MM.1S (cell line): ENCODE measurements around the gene INTS11.

Source experiments
- DNase-seq: peaks from one replicate; pipeline ENCODE4 v3.0.0-alpha.2; 2015
- H2AFZ ChIP-seq: fragments of 300-600 bp; sonication (generic); 2 replicates; pipeline ENCODE4 v1.6.0; 2016; ENCODE audit warnings: antibody characterized with exemption, low read length
- H3F3A ChIP-seq: fragments of 300-600 bp; sonication (generic); 2 replicates; pipeline ENCODE4 v1.6.1; 2016; ENCODE audit warnings: mild to moderate bottlenecking, antibody characterized with exemption, low read length, moderate library complexity, mixed read lengths; ENCODE audit not compliant: insufficient read depth
- H3K27ac ChIP-seq: fragments of 300-600 bp; sonication (generic); 2 replicates; pipeline ENCODE4 v1.5.1; 2016; ENCODE audit warnings: mild to moderate bottlenecking, low read length
- H3K27me3 ChIP-seq: fragments of 300-600 bp; sonication (generic); replicated peaks from 2 replicates; pipeline ENCODE4 v1.6.0; 2016; ENCODE audit warnings: low read length; ENCODE audit not compliant: insufficient read depth
- H3K36me3 ChIP-seq: fragments of 300-600 bp; sonication (generic); replicated peaks from 2 replicates; pipeline ENCODE4 v1.6.1; 2016; ENCODE audit warnings: mild to moderate bottlenecking, low read length, mixed read lengths; ENCODE audit not compliant: insufficient read depth
- H3K4me1 ChIP-seq: fragments of 300-600 bp; sonication (generic); 2 replicates; pipeline ENCODE4 v1.6.1; 2016; ENCODE audit warnings: low read length, mixed read lengths
- H3K4me2 ChIP-seq: fragments of 300-600 bp; sonication (generic); 2 replicates; pipeline ENCODE4 v1.6.0; 2016; ENCODE audit warnings: low read depth, low read length
- H3K4me3 ChIP-seq: fragments of 300-600 bp; sonication (generic); 2 replicates; pipeline ENCODE4 v1.5.1; 2016; ENCODE audit warnings: low read length, mixed read lengths
- H3K79me2 ChIP-seq: fragments of 300-600 bp; sonication (generic); 2 replicates; pipeline ENCODE4 v1.6.1; 2016; ENCODE audit warnings: mixed run types, low read length, mixed read lengths
- H3K9ac ChIP-seq: fragments of 300-600 bp; sonication (generic); 2 replicates; pipeline ENCODE4 v1.6.1; 2016; ENCODE audit warnings: low read length, mixed read lengths
- H3K9me2 ChIP-seq: fragments of 300-600 bp; sonication (generic); replicated peaks from 2 replicates; pipeline ENCODE4 v1.6.1; 2016; ENCODE audit warnings: mild to moderate bottlenecking, low read length, mixed read lengths; ENCODE audit not compliant: insufficient read depth
- H3K9me3 ChIP-seq: fragments of 300-600 bp; sonication (generic); replicated peaks from 2 replicates; pipeline ENCODE4 v1.6.1; 2016; ENCODE audit warnings: mild to moderate bottlenecking, low read length, mixed read lengths; ENCODE audit not compliant: insufficient read depth
- H4K20me1 ChIP-seq: fragments of 300-600 bp; sonication (generic); 2 replicates; pipeline ENCODE4 v1.6.1; 2016; ENCODE audit warnings: mild to moderate bottlenecking, low read length, moderate library complexity, mixed read lengths; ENCODE audit not compliant: insufficient read depth
- CTCF ChIP-seq: fragments of 300-600 bp; sonication (generic); IDR thresholded peaks from 2 replicates; pipeline ENCODE4 v1.5.1; 2016; ENCODE audit warnings: antibody characterized with exemption, low read length, mixed read lengths
- EZH2 ChIP-seq: fragments of 300-600 bp; sonication (generic); optimal IDR thresholded peaks from 2 replicates; pipeline ENCODE3; 2017; ENCODE audit warnings: low read depth, mild to moderate bottlenecking, antibody characterized with exemption, low read length, mixed read lengths
- EZH2phosphoT487 ChIP-seq: fragments of 300-600 bp; sonication (generic); IDR thresholded peaks from 2 replicates; pipeline ENCODE4 v1.6.1; 2018; ENCODE audit warnings: antibody characterized with exemption, low read length

INTS11 gene

GRCh38 chr1:1279028-1279427 lies 45.4 kb downstream of the INTS11 start:
- H2AFZ ChIP-seq = no peak overlapping the region
- no peak overlapping the region for H3K9ac ChIP-seq
- H3K9me3 ChIP-seq = no peaks in the 10 kb centered on the region
- H3F3A ChIP-seq = no peaks in the 10 kb centered on the region
- no peaks in the 10 kb centered on the region for H3K79me2 ChIP-seq
- TF ChIP-seq EZH2phosphoT487 (no peak), CTCF (no peak), EZH2 (no peak)
- peaks cover 37% of the 10 kb centered on the region for H3K27me3 ChIP-seq
- no peak for DNase-seq
- H3K9me2 ChIP-seq = no peaks in the 10 kb centered on the region
- H3K27ac ChIP-seq = no peak overlapping the region
- H3K4me3 ChIP-seq = no peak overlapping the region
- H3K36me3 ChIP-seq = no peaks in the 10 kb centered on the region
- H3K4me1 ChIP-seq = no peaks in the 10 kb centered on the region
- H4K20me1 ChIP-seq = no peaks in the 10 kb centered on the region
- H3K4me2 ChIP-seq = no peak overlapping the region

- Histone ChIP-seq H3K9me3 (no peaks in the 10 kb centered on the region), H3K79me2 (no peaks in the 10 kb centered on the region), H3K9ac (no peak overlapping the region), H2AFZ (no peak overlapping the region), H3K9me2 (no peaks in the 10 kb centered on the region), H4K20me1 (no peaks in the 10 kb centered on the region), H3K27me3 (peaks cover 35% of the 10 kb centered on the region), H3K4me1 (no peaks in the 10 kb centered on the region), H3K4me2 (no peak overlapping the region), H3F3A (no peaks in the 10 kb centered on the region), H3K36me3 (no peaks in the 10 kb centered on the region), H3K4me3 (no peak overlapping the region), H3K27ac (no peak overlapping the region)
- DNase-seq = no peak
- TF ChIP-seq EZH2 (no peak), CTCF (no peak), EZH2phosphoT487 (no peak)
Measured at GRCh38 chr1:1278620-1279019, 45.8 kb downstream of the INTS11 start.

- H3K9me2 ChIP-seq = no peaks in the 10 kb centered on the region
- no peak overlapping the region for H3K9ac ChIP-seq
- H3K79me2 ChIP-seq = peaks cover 25% of the 10 kb centered on the region
- H4K20me1 ChIP-seq = no peaks in the 10 kb centered on the region
- H3K27me3 ChIP-seq = peaks cover 11% of the 10 kb centered on the region
- H3K4me2 ChIP-seq = no peak overlapping the region
- DNase-seq = no peak
- H3K9me3 ChIP-seq = no peaks in the 10 kb centered on the region
- no peak for TF ChIP-seq EZH2
- no peak for TF ChIP-seq CTCF
- H3K4me1 ChIP-seq = peaks cover 10% of the 10 kb centered on the region
- H3K4me3 ChIP-seq = no peak overlapping the region
- H3K36me3 ChIP-seq = no peaks in the 10 kb centered on the region
- no peak overlapping the region for H2AFZ ChIP-seq
- no peaks in the 10 kb centered on the region for H3F3A ChIP-seq
- H3K27ac ChIP-seq = no peak overlapping the region
Measured at GRCh38 chr1:1275836-1276235, 48.6 kb downstream of the INTS11 start.
